ENCODE data around the gene ITGA2B. TPM values are rescaled to one million over a fixed set of nuclear protein-coding genes. Genes with fewer than 3 reads are reported as not detected.

ITGA2B gene
- total and polyA plus RNA-seq, 10 of the 15 experiments (the other 5 are each of a cell fraction or from before 2014, with no cell fraction given) = 0.04 to 0.51 (median 0.21) TPM; not detected in 1

GRCh38 chr17:44361292-44362260 is 27.9 kb downstream of the ITGA2B start:
- H3K9me3 ChIP-seq (replicated peaks; ENCODE audit: control insufficient read depth, insufficient read depth, low read length) = no peaks in the 10 kb centered on the region
- no peaks in the 10 kb centered on the region for H3K79me2 ChIP-seq (ENCODE audit: control insufficient read depth, insufficient read depth, low read length)
- in situ Hi-C loops (cut with MboI) = no loop called here
- H3K9ac ChIP-seq (ENCODE audit: control insufficient read depth, insufficient read depth, low read length) = no peak overlapping the region
- no peak overlapping the region for H2AFZ ChIP-seq (ENCODE audit: control insufficient read depth, low read depth, low read length)
- ATAC-seq = no peak
- ChIA-PET SMC1A (ENCODE audit: uncharacterized antibody, unreplicated experiment) (no interaction called here), RAD21 (ENCODE audit: unreplicated experiment) (interaction anchor here (1.5 kb wide), 1 partner anchor 152 kb away, joined by 3 read pairs; no protein-coding TSS in a partner anchor), CTCF (interaction anchor here (1.1 to 2.2 kb wide), 4 partner anchors 11 to 561 kb away, joined by 3 to 9 read pairs (median 4); no protein-coding TSS in a partner anchor), POLR2A (interaction anchor here (0.6 to 1.5 kb wide), 4 partner anchors 35 to 251 kb away, joined by 3 to 5 read pairs (median 4); no protein-coding TSS in a partner anchor)
- 39% methylated on average over 11 of the region's 11 CpGs for WGBS (ENCODE audit: insufficient coverage, insufficient replicate concordance, low lambda C conversion rate, missing lambda C conversion rate)
- TF ChIP-seq POLR2AphosphoS5 (IDR thresholded peaks at IDR 0.05; ENCODE audit: low read length) = no peak
- TF ChIP-seq NKRF (conservative IDR thresholded peaks at IDR 0.05) = no peak
- no peak for TF ChIP-seq IRF4 (IDR thresholded peaks at IDR 0.05; ENCODE audit: low read depth, low read length)
- no peak for TF ChIP-seq POLR2AphosphoS2 (IDR thresholded peaks at IDR 0.05; ENCODE audit: low read depth, low read length)
- TF ChIP-seq MYB (IDR thresholded peaks at IDR 0.05; ENCODE audit: borderline replicate concordance, low read depth, low read length) = no peak
- no peak for TF ChIP-seq ZBTB40 (IDR thresholded peaks at IDR 0.05; ENCODE audit: borderline replicate concordance)
- TF ChIP-seq GATAD2B (conservative IDR thresholded peaks at IDR 0.05; ENCODE audit: low read depth) = no peak
- no peak for TF ChIP-seq MXI1 (IDR thresholded peaks at IDR 0.05; ENCODE audit: low read depth, low read length)
- no peak for TF ChIP-seq ATF2 (IDR thresholded peaks at IDR 0.05; ENCODE audit: low read length)
- no peak for TF ChIP-seq EED (IDR thresholded peaks at IDR 0.05; ENCODE audit: low read depth)
- TF ChIP-seq STAT1 (conservative IDR thresholded peaks at IDR 0.05) = no peak
- TF ChIP-seq CBFB (IDR thresholded peaks at IDR 0.05; ENCODE audit: low read depth) = no peak
- TF ChIP-seq NRF1 (conservative IDR thresholded peaks at IDR 0.05; ENCODE audit: low read depth, low read length) = no peak
- no peak for TF ChIP-seq KAT2A (conservative IDR thresholded peaks at IDR 0.05; ENCODE audit: control insufficient read depth, low read depth, low read length)
- no peak for TF ChIP-seq PAX5 (IDR thresholded peaks at IDR 0.05; ENCODE audit: borderline replicate concordance, low read depth, low read length)
- DNase-seq (ENCODE audit: low read depth, low spot score) = no peak
- intact Hi-C loops (cut with micrococcal nuclease; ENCODE audit: unreplicated experiment) = no loop called here
- no peaks in the 10 kb centered on the region for H3K36me3 ChIP-seq (ENCODE audit: control insufficient read depth in 2 of 2, insufficient read depth in 2 of 2, low read length in 1 of 2)
- no peaks in the 10 kb centered on the region for H3K4me1 ChIP-seq (ENCODE audit: control insufficient read depth, insufficient read depth, low read length)
- no peak overlapping the region for H3K27ac ChIP-seq (ENCODE audit: control insufficient read depth, insufficient read depth)
- H3K4me2 ChIP-seq (ENCODE audit: control insufficient read depth, insufficient read depth) = no peak overlapping the region
- FAIRE-seq = no peak
- H3K27me3 ChIP-seq (replicated peaks in 1 of 2; ENCODE audit: control insufficient read depth in 2 of 2, insufficient read depth in 2 of 2, low read length in 1 of 2) = peaks cover 0 to 2% of the 10 kb centered on the region in 2 experiments; a peak in 2 of 4 replicates
- BruUV-seq (replicated peaks) = no TSS peak
- no peaks in the 10 kb centered on the region for H4K20me1 ChIP-seq (ENCODE audit: control insufficient read depth, insufficient read depth)
- H3K4me3 ChIP-seq = no peak overlapping the region

Data from GM12878 (cell line).